ENCODE data around the gene TNPO1. TPM values are rescaled to one million over a fixed set of nuclear protein-coding genes. Genes with fewer than 3 reads are reported as not detected.

TNPO1 gene
- total and polyA plus RNA-seq, 10 of the 15 experiments (the other 5 are each of a cell fraction or from before 2014, with no cell fraction given): 18.1 to 123 (median 79.2) TPM

GRCh38 chr5:72814864-72815263 is 1.6 kb upstream of the TNPO1 start (continued):
- TF ChIP-seq ZNF274 (IDR thresholded peaks at IDR 0.05; ENCODE audit: insufficient read depth, insufficient read length): no peak
- TF ChIP-seq, protein P1, sequence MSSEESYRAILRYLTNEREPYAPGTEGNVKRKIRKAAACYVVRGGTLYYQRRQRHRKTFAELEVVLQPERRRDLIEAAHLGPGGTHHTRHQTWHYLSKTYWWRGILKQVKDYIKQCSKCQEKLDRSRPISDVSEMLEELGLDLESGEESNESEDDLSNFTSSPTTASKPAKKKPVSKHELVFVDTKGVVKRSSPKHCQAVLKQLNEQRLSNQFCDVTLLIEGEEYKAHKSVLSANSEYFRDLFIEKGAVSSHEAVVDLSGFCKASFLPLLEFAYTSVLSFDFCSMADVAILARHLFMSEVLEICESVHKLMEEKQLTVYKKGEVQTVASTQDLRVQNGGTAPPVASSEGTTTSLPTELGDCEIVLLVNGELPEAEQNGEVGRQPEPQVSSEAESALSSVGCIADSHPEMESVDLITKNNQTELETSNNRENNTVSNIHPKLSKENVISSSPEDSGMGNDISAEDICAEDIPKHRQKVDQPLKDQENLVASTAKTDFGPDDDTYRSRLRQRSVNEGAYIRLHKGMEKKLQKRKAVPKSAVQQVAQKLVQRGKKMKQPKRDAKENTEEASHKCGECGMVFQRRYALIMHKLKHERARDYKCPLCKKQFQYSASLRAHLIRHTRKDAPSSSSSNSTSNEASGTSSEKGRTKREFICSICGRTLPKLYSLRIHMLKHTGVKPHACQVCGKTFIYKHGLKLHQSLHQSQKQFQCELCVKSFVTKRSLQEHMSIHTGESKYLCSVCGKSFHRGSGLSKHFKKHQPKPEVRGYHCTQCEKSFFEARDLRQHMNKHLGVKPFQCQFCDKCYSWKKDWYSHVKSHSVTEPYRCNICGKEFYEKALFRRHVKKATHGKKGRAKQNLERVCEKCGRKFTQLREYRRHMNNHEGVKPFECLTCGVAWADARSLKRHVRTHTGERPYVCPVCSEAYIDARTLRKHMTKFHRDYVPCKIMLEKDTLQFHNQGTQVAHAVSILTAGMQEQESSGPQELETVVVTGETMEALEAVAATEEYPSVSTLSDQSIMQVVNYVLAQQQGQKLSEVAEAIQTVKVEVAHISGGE (CRISPR knock-in tag; IDR thresholded peaks at IDR 0.05): no peak
- TF ChIP-seq ZNF384 (IDR thresholded peaks at IDR 0.05; ENCODE audit: borderline replicate concordance, low read depth, low read length): no peak
- TF ChIP-seq BACH1 (IDR thresholded peaks at IDR 0.05; ENCODE audit: borderline replicate concordance): no peak
- no peak for TF ChIP-seq GATAD2B (conservative IDR thresholded peaks at IDR 0.05; ENCODE audit: low read depth)
- TF ChIP-seq, protein P2, sequence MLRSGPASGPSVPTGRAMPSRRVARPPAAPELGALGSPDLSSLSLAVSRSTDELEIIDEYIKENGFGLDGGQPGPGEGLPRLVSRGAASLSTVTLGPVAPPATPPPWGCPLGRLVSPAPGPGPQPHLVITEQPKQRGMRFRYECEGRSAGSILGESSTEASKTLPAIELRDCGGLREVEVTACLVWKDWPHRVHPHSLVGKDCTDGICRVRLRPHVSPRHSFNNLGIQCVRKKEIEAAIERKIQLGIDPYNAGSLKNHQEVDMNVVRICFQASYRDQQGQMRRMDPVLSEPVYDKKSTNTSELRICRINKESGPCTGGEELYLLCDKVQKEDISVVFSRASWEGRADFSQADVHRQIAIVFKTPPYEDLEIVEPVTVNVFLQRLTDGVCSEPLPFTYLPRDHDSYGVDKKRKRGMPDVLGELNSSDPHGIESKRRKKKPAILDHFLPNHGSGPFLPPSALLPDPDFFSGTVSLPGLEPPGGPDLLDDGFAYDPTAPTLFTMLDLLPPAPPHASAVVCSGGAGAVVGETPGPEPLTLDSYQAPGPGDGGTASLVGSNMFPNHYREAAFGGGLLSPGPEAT (IDR thresholded peaks at IDR 0.05; ENCODE audit: low read depth): no peak

Data from GM12878 (cell line).